Heart left ventricle (tissue), 13 donors: Measurements from ENCODE around the gene PRXL2B.

Experiments used
- POLR2A ChIP-seq, 2 donors: fragments of 450-650 bp; IDR thresholded peaks; one replicate each; pipeline ENCODE4 v1.6.1; 2017; ENCODE audit warnings: antibody characterized with exemption in 2 of 2, mild to moderate bottlenecking in 2 of 2, moderate library complexity in 2 of 2
- TF ChIP-seq, protein P1 (sequence below), 12 donors: fragments of 200-600 bp; sonication (generic) in 4 of 12; IDR thresholded peaks; one replicate each; pipeline versions ENCODE4 v1.5.0 to v1.8.0; 2018 to 2022; ENCODE audit warnings: antibody characterized with exemption in 12 of 12, mild to moderate bottlenecking in 5 of 12
- donor health status: ischemic (EF 13 %, LVEDD 7.1; RV severe dilation, severe dysfunction).
- donor health status: DM: no; HTN: yes; CAD: no.
- donor health status: DM: no; HTN: no; CAD: no.
- donor health status: ischemic (EF 25% LVEDD 6.9; RV normal size, moderate dysfunction).
- donor health status: ischemic (EF 25% LVEDD 5.7; RV mildly dilated, moderate dysfunction).
- donor health status: ischemic (EF 35%, LVEDD 5.7; RV mildly dilated, moderate dysfunction).
- donor health status: nonischemic (EF 11% LVEDD 7.7; RV severe dilation, severe dysfunction).
- donor health status: DM: yes; HTN: yes; CAD: no.
- donor health status: PGD.
- donor health status: ischemic (EF 29% LVEDD 5.4; RV normal size, mild dysfunction).
- donor health status: nonischemic (EF 23%, LVEDD 6.1; RV moderate dilation, normal function).

DNA sequence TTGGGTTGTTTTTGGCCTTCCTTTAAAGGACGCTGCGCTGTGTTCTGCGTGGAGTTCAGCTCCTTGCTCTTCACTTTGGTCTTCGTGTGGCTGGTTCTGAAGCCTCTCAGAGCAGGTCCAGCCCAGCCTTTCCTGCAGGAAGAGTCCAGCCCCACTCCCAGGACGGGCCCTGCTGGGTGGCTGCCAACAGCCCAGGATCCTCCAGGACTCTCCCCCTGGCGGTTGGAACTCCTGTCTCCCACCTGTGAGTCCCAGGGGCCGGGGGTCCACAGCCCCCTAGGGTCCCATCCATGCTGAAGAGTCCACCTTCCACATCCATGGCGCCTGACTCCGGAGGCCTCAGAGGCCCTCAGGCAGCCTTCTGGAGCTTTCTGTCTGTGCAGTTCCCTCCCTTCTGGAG is 35.0 kb upstream of the PRXL2B start:
- TF ChIP-seq, protein P1, sequence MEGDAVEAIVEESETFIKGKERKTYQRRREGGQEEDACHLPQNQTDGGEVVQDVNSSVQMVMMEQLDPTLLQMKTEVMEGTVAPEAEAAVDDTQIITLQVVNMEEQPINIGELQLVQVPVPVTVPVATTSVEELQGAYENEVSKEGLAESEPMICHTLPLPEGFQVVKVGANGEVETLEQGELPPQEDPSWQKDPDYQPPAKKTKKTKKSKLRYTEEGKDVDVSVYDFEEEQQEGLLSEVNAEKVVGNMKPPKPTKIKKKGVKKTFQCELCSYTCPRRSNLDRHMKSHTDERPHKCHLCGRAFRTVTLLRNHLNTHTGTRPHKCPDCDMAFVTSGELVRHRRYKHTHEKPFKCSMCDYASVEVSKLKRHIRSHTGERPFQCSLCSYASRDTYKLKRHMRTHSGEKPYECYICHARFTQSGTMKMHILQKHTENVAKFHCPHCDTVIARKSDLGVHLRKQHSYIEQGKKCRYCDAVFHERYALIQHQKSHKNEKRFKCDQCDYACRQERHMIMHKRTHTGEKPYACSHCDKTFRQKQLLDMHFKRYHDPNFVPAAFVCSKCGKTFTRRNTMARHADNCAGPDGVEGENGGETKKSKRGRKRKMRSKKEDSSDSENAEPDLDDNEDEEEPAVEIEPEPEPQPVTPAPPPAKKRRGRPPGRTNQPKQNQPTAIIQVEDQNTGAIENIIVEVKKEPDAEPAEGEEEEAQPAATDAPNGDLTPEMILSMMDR (IDR thresholded peaks at IDR 0.05): peak in 9 of 12 donors; percentile 16 to 43 (median 33)
- peak in 1 of 2 donors; percentile 26 for TF ChIP-seq POLR2A (IDR thresholded peaks at IDR 0.05)
